Tibial nerve (tissue), 4 donors: ENCODE data around the gene CDC42BPB. TPM values are rescaled to one million over a fixed set of nuclear protein-coding genes. Genes with fewer than 3 reads are reported as not detected.

Experiments used
- DNase-seq, 2 donors: peaks; one replicate each; pipeline ENCODE4 v3.0.0-alpha.2; 2019; ENCODE audit warnings: low spot score in 2 of 2
- H3K27ac ChIP-seq, 4 donors: fragments of 200-600 bp; sonication (generic) in 3 of 4; one replicate each; pipeline ENCODE4 v1.5.1; 2017 to 2019; ENCODE audit warnings: mild to moderate bottlenecking in 1 of 4
- H3K27me3 ChIP-seq, 2 donors: fragments of 200-600 bp; sonication (generic) in 1 of 2; one replicate each; pipeline versions ENCODE4 v1.5.1 to v1.6.0; 2017 to 2019
- H3K36me3 ChIP-seq, 3 donors: fragments of 200-600 bp; sonication (generic); one replicate each; pipeline ENCODE4 v1.5.1; 2018 to 2019
- H3K4me1 ChIP-seq, 4 donors: fragments of 200-600 bp; sonication (generic) in 3 of 4; one replicate each; pipeline ENCODE4 v1.5.1; 2017 to 2019
- H3K4me3 ChIP-seq, 4 donors: fragments of 200-600 bp; sonication (generic) in 3 of 4; one replicate each; pipeline ENCODE4 v1.5.1; 2017 to 2019; ENCODE audit warnings: mild to moderate bottlenecking in 1 of 4, moderate library complexity in 1 of 4
- H3K9me3 ChIP-seq, 4 donors: fragments of 200-600 bp; sonication (generic) in 3 of 4; one replicate each; pipeline ENCODE4 v1.5.1; 2017 to 2019
- EP300 ChIP-seq, 2 donors: sonication (generic); formaldehyde crosslinking; IDR thresholded peaks; one replicate each; pipeline ENCODE4 v1.6.1; 2017; ENCODE audit warnings: antibody characterized with exemption in 2 of 2, mild to moderate bottlenecking in 1 of 2
- POLR2A ChIP-seq, 2 donors: fragments of 450-650 bp; IDR thresholded peaks; one replicate each; pipeline ENCODE4 v1.6.1; 2017; ENCODE audit warnings: antibody characterized with exemption in 2 of 2, mild to moderate bottlenecking in 2 of 2, moderate library complexity in 2 of 2
- WGBS, 2 donors: methylation state at CpG; one replicate each; pipeline ENCODE4 v1.1.5; 2018; 5-methylcytosine and 5-hydroxymethylcytosine counted together
- total RNA-seq, 4 donors: library from RNA; depleted of rRNA; stranded (reverse); fragments of >200 nt; gene quantifications; one replicate each; pipeline ENCODE4 v1.1.0, GENCODE V29; 2016
- TF ChIP-seq, protein P1 (sequence below), 5 experiments: fragments of 200-600 bp in 3 of 5; fragments of 450-650 bp in 2 of 5; sonication (generic) in 3 of 5; IDR thresholded peaks; one replicate each; pipeline ENCODE4 v1.5.1; 2016 to 2019; ENCODE audit warnings: antibody characterized with exemption in 5 of 5, mild to moderate bottlenecking in 3 of 5, moderate library complexity in 2 of 5

The CDC42BPB gene
- total RNA-seq, 4 donors from 2014 or later: 115 to 172 (median 134) TPM

GRCh38 chr14:102918438-102918837 lies 138.9 kb downstream of the CDC42BPB start:
- TF ChIP-seq POLR2A (IDR thresholded peaks at IDR 0.05) (no peak), EP300 (IDR thresholded peaks at IDR 0.05) (no peak)
- TF ChIP-seq, protein P1, sequence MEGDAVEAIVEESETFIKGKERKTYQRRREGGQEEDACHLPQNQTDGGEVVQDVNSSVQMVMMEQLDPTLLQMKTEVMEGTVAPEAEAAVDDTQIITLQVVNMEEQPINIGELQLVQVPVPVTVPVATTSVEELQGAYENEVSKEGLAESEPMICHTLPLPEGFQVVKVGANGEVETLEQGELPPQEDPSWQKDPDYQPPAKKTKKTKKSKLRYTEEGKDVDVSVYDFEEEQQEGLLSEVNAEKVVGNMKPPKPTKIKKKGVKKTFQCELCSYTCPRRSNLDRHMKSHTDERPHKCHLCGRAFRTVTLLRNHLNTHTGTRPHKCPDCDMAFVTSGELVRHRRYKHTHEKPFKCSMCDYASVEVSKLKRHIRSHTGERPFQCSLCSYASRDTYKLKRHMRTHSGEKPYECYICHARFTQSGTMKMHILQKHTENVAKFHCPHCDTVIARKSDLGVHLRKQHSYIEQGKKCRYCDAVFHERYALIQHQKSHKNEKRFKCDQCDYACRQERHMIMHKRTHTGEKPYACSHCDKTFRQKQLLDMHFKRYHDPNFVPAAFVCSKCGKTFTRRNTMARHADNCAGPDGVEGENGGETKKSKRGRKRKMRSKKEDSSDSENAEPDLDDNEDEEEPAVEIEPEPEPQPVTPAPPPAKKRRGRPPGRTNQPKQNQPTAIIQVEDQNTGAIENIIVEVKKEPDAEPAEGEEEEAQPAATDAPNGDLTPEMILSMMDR (IDR thresholded peaks at IDR 0.05): no peak
- no peak for DNase-seq
- WGBS, 2 donors: 50 to 59% methylated on average over 2 of the region's 2 CpGs

DNA sequence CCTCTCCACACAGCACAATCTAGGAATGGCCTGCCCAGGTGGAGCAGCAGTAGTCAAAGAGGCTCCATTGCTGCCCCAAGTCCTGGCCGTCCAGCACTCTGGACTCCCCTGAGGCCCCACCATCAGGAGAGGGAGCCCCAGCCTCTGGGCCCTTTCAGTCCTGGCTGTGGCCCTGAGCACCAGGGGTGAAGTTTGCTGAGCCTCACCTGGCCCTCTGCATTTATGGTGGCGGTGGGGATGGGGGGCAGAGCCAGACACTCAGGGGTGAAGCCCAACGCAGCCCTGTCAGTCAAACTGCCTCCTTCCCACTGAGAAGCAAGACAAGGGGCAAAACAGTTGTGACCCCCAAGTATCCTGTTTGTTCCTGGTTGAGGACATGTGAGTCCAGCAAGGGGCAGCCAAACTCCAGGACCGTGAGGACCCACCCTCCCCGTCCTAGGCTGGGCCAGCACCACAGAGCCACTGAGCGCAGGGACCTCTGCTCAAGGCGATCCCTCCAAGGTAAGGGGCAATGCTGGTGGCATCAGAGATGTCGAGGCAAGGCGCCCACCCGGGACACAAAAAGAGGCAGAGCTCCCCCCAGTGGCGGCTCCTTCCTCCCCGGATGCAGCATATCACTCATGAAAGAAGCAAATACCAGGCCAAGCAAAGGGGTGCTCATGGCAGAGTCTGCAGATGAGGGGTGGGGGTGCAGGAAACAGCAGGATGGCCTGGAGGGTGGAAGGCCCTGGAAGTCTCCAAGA lies 139.7 kb downstream of the CDC42BPB start:
- H3K4me1 ChIP-seq: peaks cover 0 to 2% (median under 1%) of the 10 kb centered on the region in 4 donors
- peak; percentile 41 to 55 for DNase-seq
- H3K9me3 ChIP-seq: no peaks in the 10 kb centered on the region
- H3K36me3 ChIP-seq: no peaks in the 10 kb centered on the region
- H3K27me3 ChIP-seq: peaks cover 0 to 8% of the 10 kb centered on the region in 2 donors
- H3K4me3 ChIP-seq: no peak overlapping the region
- no peak overlapping the region for H3K27ac ChIP-seq
- 32 to 33% methylated on average over 10 to 12 of the region's 12 CpGs for WGBS, 2 donors
- TF ChIP-seq, protein P1 (IDR thresholded peaks at IDR 0.05): peak; percentile 43 to 63 (median 58)
- no peak for TF ChIP-seq POLR2A (IDR thresholded peaks at IDR 0.05)
- no peak for TF ChIP-seq EP300 (IDR thresholded peaks at IDR 0.05)

More at GRCh38 chr14:102918438-102918837, 138.9 kb downstream of the CDC42BPB start:
- H3K4me3 ChIP-seq: no peak overlapping the region
- H3K27me3 ChIP-seq: peaks cover 0 to 16% of the 10 kb centered on the region in 2 donors
- peaks cover 0 to 10% (median 8%) of the 10 kb centered on the region in 4 donors for H3K4me1 ChIP-seq
- no peaks in the 10 kb centered on the region for H3K9me3 ChIP-seq
- no peaks in the 10 kb centered on the region for H3K36me3 ChIP-seq
- H3K27ac ChIP-seq: no peak overlapping the region

- peaks cover 0 to 2% of the 10 kb centered on the region in 2 donors for H3K27me3 ChIP-seq
- no peaks in the 10 kb centered on the region for H3K4me1 ChIP-seq
- no peak for DNase-seq
- 94 to 98% methylated on average over 6 of the region's 6 CpGs for WGBS, 2 donors
- TF ChIP-seq POLR2A (IDR thresholded peaks at IDR 0.05) (no peak), EP300 (IDR thresholded peaks at IDR 0.05) (no peak)
- TF ChIP-seq, protein P1 (IDR thresholded peaks at IDR 0.05): no peak
- H3K9me3 ChIP-seq: no peaks in the 10 kb centered on the region
- H3K27ac ChIP-seq: no peak overlapping the region
- no peak overlapping the region for H3K4me3 ChIP-seq
- H3K36me3 ChIP-seq: peaks cover 0 to 5% (median 0%) of the 10 kb centered on the region in 3 donors
Measured at GRCh38 chr14:102917056-102917385, 140.3 kb downstream of the CDC42BPB start.

DNA sequence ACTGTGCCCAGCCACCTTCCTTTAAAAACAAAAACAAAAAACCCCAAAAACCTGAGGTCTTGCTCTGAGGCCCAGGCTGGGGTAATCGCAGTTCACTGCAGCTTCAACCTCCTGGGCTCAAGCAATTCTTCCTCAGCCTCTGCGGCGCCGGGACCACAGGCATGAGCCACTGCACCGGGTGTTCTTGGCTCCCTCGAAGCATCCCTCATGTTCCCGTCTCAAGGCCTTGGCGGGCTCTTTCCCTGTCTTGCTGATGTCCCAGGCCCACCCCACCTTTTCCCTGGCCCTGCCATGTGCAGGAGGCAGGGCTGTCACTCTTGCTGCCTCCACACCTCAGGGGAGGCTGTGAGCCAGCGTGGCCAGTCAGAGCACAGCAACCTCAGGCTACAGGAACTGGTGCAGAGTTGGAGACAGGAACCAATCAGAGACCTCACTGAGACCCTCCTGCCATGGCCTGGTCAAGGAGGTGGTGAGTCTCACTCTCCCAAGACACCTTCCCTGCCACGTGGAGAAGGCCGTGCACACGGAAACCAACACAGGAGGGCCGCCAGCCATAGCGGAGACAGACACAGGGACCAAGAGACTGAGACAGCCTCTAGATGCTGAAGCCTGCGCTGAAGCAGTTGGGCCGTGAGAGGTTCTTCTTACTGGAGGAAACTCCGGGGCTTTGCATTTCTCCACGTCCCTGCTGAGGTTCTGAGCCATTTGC lies 140.8 kb downstream of the CDC42BPB start:
- H3K27ac ChIP-seq: no peak overlapping the region
- TF ChIP-seq POLR2A (IDR thresholded peaks at IDR 0.05) (no peak), EP300 (IDR thresholded peaks at IDR 0.05) (no peak)
- TF ChIP-seq, protein P1 (IDR thresholded peaks at IDR 0.05): no peak
- H3K4me1 ChIP-seq: no peaks in the 10 kb centered on the region
- peaks cover 0 to 10% (median 0%) of the 10 kb centered on the region in 3 donors for H3K36me3 ChIP-seq
- 76 to 81% methylated on average over 16 to 18 of the region's 18 CpGs for WGBS, 2 donors
- no peaks in the 10 kb centered on the region for H3K27me3 ChIP-seq
- H3K9me3 ChIP-seq: no peaks in the 10 kb centered on the region
- H3K4me3 ChIP-seq: no peak overlapping the region
- no peak for DNase-seq
